Ovary (tissue), 3 donors: Measurements from ENCODE around the gene ISYNA1.
A peak's percentile ranks its signal among the peaks of the same experiment; 100 is the strongest.

Experiments used
- POLR2A ChIP-seq: fragments of 450-650 bp; IDR thresholded peaks from one replicate; pipeline ENCODE4 v1.6.1; 2017; ENCODE audit warnings: antibody characterized with exemption, mild to moderate bottlenecking, moderate library complexity
- TF ChIP-seq, protein P1 (sequence below), 3 donors: fragments of 450-650 bp in 2 of 3; fragments of 200-600 bp in 1 of 3; IDR thresholded peaks; one replicate each; pipeline versions ENCODE4 v1.5.1 to v1.8.0; 2016 to 2022; ENCODE audit warnings: antibody characterized with exemption in 3 of 3, mild to moderate bottlenecking in 1 of 3
- donor health status: DM: no; HTN: no; CAD: no.

DNA sequence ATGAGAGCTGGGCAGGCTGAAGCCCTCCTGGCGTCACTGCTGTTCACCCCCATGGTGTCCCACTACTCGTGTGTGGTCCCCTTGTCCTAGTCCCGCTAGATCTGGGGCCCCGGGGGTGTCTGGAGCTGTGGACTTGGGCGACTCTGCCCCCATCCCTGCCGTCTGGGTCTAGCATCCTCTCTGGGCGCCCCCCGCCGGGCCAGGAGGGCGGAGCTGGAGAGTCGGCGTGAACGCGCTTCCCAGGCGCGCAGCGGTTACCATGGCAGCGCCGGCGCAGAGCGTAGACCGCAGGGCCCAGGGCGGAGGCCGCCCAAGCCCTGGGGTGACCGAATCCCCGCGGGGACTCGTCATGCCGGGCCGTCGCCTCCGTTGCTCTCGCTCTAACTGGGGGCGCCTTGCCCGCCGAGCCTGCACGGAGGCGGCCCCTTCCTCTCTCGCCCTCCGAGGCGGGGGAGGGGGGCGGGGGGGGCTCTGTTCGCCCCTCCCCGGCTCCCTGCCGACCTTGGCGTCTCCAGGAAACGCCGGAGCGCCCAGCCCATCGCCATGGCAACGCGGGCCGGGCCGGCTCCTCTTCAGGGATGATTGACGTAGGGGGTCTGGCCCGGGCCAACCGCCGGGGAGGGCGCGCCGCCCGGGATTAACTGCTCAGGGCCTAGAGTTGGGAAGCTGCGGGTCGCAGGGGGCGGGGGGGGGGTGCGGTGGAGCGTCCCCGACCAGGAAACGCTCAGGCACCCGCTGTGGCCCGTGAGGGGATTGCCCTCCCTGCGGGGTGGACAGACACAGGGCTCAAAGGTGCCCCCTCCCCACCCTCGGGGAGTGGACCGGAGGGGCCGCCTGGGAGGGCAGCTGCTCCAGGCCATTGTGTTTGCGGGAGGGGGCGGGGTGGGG, 8.9 kb downstream of the ISYNA1 start:
- TF ChIP-seq POLR2A = peak; percentile 32
- TF ChIP-seq, protein P1, sequence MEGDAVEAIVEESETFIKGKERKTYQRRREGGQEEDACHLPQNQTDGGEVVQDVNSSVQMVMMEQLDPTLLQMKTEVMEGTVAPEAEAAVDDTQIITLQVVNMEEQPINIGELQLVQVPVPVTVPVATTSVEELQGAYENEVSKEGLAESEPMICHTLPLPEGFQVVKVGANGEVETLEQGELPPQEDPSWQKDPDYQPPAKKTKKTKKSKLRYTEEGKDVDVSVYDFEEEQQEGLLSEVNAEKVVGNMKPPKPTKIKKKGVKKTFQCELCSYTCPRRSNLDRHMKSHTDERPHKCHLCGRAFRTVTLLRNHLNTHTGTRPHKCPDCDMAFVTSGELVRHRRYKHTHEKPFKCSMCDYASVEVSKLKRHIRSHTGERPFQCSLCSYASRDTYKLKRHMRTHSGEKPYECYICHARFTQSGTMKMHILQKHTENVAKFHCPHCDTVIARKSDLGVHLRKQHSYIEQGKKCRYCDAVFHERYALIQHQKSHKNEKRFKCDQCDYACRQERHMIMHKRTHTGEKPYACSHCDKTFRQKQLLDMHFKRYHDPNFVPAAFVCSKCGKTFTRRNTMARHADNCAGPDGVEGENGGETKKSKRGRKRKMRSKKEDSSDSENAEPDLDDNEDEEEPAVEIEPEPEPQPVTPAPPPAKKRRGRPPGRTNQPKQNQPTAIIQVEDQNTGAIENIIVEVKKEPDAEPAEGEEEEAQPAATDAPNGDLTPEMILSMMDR (IDR thresholded peaks at IDR 0.05) = no peak
